ENCODE data around the gene POP4.

DNA sequence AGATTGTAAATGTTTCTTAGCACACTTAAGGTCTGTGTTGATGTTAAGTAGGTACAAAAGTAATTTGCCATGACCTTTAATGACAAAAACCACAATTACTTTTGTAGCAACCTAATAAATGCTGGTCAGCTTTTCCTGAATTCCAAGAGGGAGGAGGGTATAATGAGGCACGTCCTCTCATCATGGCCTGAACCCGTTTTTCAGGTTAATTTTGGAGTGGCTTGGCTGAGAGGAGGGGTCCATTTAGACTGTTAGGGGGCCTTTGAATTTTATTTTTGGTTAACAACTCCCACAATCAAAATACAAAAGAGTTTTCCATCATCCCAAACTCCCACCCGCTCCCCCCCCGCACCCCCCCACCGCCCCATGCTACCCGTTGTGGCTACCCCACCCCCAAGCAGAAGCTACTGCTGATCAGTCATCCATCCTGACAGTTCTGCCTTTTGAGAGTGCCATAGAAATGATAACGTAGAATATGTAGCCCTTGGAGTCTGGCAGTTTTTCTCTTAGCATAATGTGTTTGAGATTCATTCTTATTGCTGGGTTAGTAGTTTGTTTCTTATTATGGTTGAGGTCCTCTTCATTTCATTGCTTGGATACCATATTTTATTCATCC is 44.8 kb downstream of the POP4 start:
- TF ChIP-seq, protein P1, sequence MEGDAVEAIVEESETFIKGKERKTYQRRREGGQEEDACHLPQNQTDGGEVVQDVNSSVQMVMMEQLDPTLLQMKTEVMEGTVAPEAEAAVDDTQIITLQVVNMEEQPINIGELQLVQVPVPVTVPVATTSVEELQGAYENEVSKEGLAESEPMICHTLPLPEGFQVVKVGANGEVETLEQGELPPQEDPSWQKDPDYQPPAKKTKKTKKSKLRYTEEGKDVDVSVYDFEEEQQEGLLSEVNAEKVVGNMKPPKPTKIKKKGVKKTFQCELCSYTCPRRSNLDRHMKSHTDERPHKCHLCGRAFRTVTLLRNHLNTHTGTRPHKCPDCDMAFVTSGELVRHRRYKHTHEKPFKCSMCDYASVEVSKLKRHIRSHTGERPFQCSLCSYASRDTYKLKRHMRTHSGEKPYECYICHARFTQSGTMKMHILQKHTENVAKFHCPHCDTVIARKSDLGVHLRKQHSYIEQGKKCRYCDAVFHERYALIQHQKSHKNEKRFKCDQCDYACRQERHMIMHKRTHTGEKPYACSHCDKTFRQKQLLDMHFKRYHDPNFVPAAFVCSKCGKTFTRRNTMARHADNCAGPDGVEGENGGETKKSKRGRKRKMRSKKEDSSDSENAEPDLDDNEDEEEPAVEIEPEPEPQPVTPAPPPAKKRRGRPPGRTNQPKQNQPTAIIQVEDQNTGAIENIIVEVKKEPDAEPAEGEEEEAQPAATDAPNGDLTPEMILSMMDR (IDR thresholded peaks at IDR 0.05) = no peak
- no peak for TF ChIP-seq POLR2AphosphoS5 (IDR thresholded peaks at IDR 0.05)

Data from esophagus muscularis mucosa (tissue), 3 donors.